T-cell (primary cell): ENCODE results near the gene STARD3NL. TPM values are rescaled to one million over a fixed set of nuclear protein-coding genes. Genes with fewer than 3 reads are reported as not detected.

Source experiments
- ATAC-seq, 4 experiments: fragments of 200-7000 bp in 3 of 4; fragments of 150-1000 bp in 1 of 4; cut with Tn5 transposase; replicated peaks in 1 of 4; 1 replicate in 3 of 4; 2 replicates in 1 of 4; pipeline ENCODE4 v1.10.0; 2021; ENCODE audit warnings: moderate library complexity in 3 of 4, mild to moderate bottlenecking in 2 of 4, moderate number of reproducible peaks in 1 of 4
- CTCF ChIA-PET, 2 donors: fragments of 300-600 bp; sonication (Branson Sonifier 250); formaldehyde crosslinking; loops; one replicate each; lab custom pipeline; 2022; ENCODE audit warnings: antibody characterized with exemption in 2 of 2; lab: Charles Lee
- POLR2A ChIA-PET, 2 donors: fragments of 300-600 bp; sonication (Branson Sonifier 250); formaldehyde crosslinking; loops; one replicate each; lab custom pipeline; 2022; ENCODE audit warnings: antibody characterized with exemption in 2 of 2; lab: Charles Lee
- DNase-seq, 35 experiments: peaks; one replicate each; pipeline versions ENCODE4 v3.0.0 to v3.0.0-alpha.2; 2013 to 2023
- H3K27ac ChIP-seq: one replicate; pipeline ENCODE4 v1.5.1; 2013; ENCODE audit warnings: low read length
- H3K27me3 ChIP-seq, 2 experiments: replicated peaks in 1 of 2; 1 replicate in 1 of 2; 2 replicates in 1 of 2; pipeline versions ENCODE4 v1.6.1 to v1.7.0; 2013; ENCODE audit warnings: low read length in 1 of 2, mixed read lengths in 1 of 2; ENCODE audit not compliant: control insufficient read depth in 2 of 2, insufficient read depth in 2 of 2; ENCODE audit errors: extremely low read depth in 1 of 2
- H3K36me3 ChIP-seq, 2 donors: 1 replicate in 1 of 2; 2 replicates in 1 of 2; pipeline versions ENCODE4 v1.6.1 to v1.7.0; 2013; ENCODE audit warnings: low read length in 1 of 2; ENCODE audit not compliant: control insufficient read depth in 2 of 2, insufficient read depth in 1 of 2; ENCODE audit errors: extremely low read depth in 1 of 2
- H3K4me1 ChIP-seq, 2 experiments: 1 replicate in 1 of 2; 2 replicates in 1 of 2; pipeline versions ENCODE4 v1.6.1 to v1.7.0; 2013; ENCODE audit warnings: low read length in 2 of 2, mixed read lengths in 1 of 2; ENCODE audit not compliant: insufficient read depth in 2 of 2, control insufficient read depth in 1 of 2; ENCODE audit errors: extremely low read depth in 1 of 2
- H3K4me3 ChIP-seq, 2 donors: 1 replicate in 1 of 2; 2 replicates in 1 of 2; pipeline versions ENCODE4 v1.5.1 to v1.7.0; 2013; ENCODE audit warnings: mild to moderate bottlenecking in 2 of 2, low read length in 1 of 2, moderate library complexity in 1 of 2; ENCODE audit not compliant: control insufficient read depth in 1 of 2; ENCODE audit errors: extremely low read depth in 1 of 2
- H3K9me3 ChIP-seq: 2 replicates; pipeline ENCODE4 v1.7.0; 2013
- H3K27ac Mint-ChIP-seq, 2 donors: one replicate each; pipeline ENCODE4 v1.8.0; 2020 to 2021; ENCODE audit warnings: mild to moderate bottlenecking in 2 of 2, mixed read lengths in 2 of 2
- H3K27me3 Mint-ChIP-seq, 2 donors: one replicate each; pipeline ENCODE4 v1.8.0; 2021 to 2022; ENCODE audit warnings: mixed read lengths in 2 of 2
- H3K36me3 Mint-ChIP-seq: one replicate; pipeline ENCODE4 v1.8.0; 2021; ENCODE audit warnings: mixed read lengths
- H3K4me1 Mint-ChIP-seq, 3 donors: one replicate each; pipeline ENCODE4 v1.8.0; 2020 to 2022; ENCODE audit warnings: mixed read lengths in 3 of 3, mild to moderate bottlenecking in 1 of 3
- H3K4me3 Mint-ChIP-seq, 3 donors: one replicate each; pipeline ENCODE4 v1.8.0; 2020 to 2022; ENCODE audit warnings: mild to moderate bottlenecking in 3 of 3, mixed read lengths in 3 of 3, moderate library complexity in 3 of 3
- H3K9me3 Mint-ChIP-seq, 3 donors: one replicate each; pipeline ENCODE4 v1.8.0; 2020 to 2022; ENCODE audit warnings: mixed read lengths in 3 of 3
- WGBS: methylation state at CpG from one replicate; pipeline ENCODE4 v1.1.5; 2013; ENCODE audit warnings: missing lambda C conversion rate; ENCODE audit not compliant: insufficient coverage; 5-methylcytosine and 5-hydroxymethylcytosine counted together
- total RNA-seq, 35 experiments: library from RNA in 6 of 35; stranded (reverse) in 6 of 35; fragments of 120-200 nt in 1 of 35; gene quantifications; one replicate each; pipeline versions ENCODE4 v1.2.1 to v1.2.4 and lab custom pipeline; 2013 to 2026

The STARD3NL gene
- total RNA-seq, 5 donors from 2014 or later (not counting 1 experiment from before 2014, with no cell fraction given), result 12.1 to 13.5 (median 12.5) TPM

GRCh38 chr7:38186593-38187314 lies 8.7 kb downstream of the STARD3NL start:
- Mint-ChIP-seq H3K27ac (no peak overlapping the region), H3K4me3 (no peak overlapping the region), H3K4me1 (peaks cover 48 to 56% (median 49%) of the 10 kb centered on the region in 3 donors), H3K9me3 (no peaks in the 10 kb centered on the region), H3K27me3 (no peaks in the 10 kb centered on the region), H3K36me3 (peaks cover 17% of the 10 kb centered on the region)
- Histone ChIP-seq H3K27me3 (no peaks in the 10 kb centered on the region), H3K9me3 (no peaks in the 10 kb centered on the region), H3K4me1 (no peaks in the 10 kb centered on the region), H3K4me3 (no peak overlapping the region), H3K36me3 (no peaks in the 10 kb centered on the region), H3K27ac (no peak overlapping the region)
- CTCF ChIA-PET, result interaction anchor here (0.7 to 1.0 kb wide), 3 partner anchors 29 to 194 kb away, joined by 3 read pairs; no protein-coding TSS in a partner anchor
- POLR2A ChIA-PET, result no interaction called here
- no peak for DNase-seq
- 97% methylated on average over 4 of the region's 4 CpGs for whole genome bisulfite sequencing
- ATAC-seq, result no peak

- CTCF ChIA-PET, result interaction anchor here (0.5 to 1.0 kb wide), 4 partner anchors 28 to 1781 kb away, joined by 3 read pairs; no protein-coding TSS in a partner anchor
- Mint-ChIP-seq H3K4me1 (peaks cover 55 to 60% (median 55%) of the 10 kb centered on the region in 3 donors), H3K27ac (no peak overlapping the region), H3K9me3 (no peaks in the 10 kb centered on the region), H3K27me3 (no peaks in the 10 kb centered on the region), H3K36me3 (peaks cover 20% of the 10 kb centered on the region), H3K4me3 (no peak overlapping the region)
- no peaks in the 10 kb centered on the region for H3K27me3 ChIP-seq
- H3K4me3 ChIP-seq, result no peak overlapping the region
- POLR2A ChIA-PET, result interaction anchor here in 1 of 2 donors (0.8 kb wide), 1 partner anchor 721 kb away, joined by 4 read pairs; the partner anchor contains the start of gene VPS41
- no peak for ATAC-seq
- 83% methylated on average over 5 of the region's 7 CpGs for whole genome bisulfite sequencing
- no peaks in the 10 kb centered on the region for H3K36me3 ChIP-seq
- no peaks in the 10 kb centered on the region for H3K4me1 ChIP-seq
- no peak for DNase-seq
- H3K27ac ChIP-seq, result no peak overlapping the region
- no peaks in the 10 kb centered on the region for H3K9me3 ChIP-seq
These were observed 9.9 kb downstream of the STARD3NL start for GRCh38 chr7:38187794-38188440.

- no peak overlapping the region for H3K27ac ChIP-seq
- ATAC-seq (no peak), DNase-seq (no peak)
- no peaks in the 10 kb centered on the region for H3K27me3 ChIP-seq
- peaks cover 48 to 59% (median 55%) of the 10 kb centered on the region in 3 donors for H3K4me1 Mint-ChIP-seq
- WGBS, result 100% methylated on average over 2 of the region's 4 CpGs
- H3K36me3 Mint-ChIP-seq, result peaks cover 14% of the 10 kb centered on the region
- no peaks in the 10 kb centered on the region for H3K4me1 ChIP-seq
- no peaks in the 10 kb centered on the region for H3K9me3 Mint-ChIP-seq
- ChIA-PET POLR2A (no interaction called here), CTCF (no interaction called here)
- no peaks in the 10 kb centered on the region for H3K36me3 ChIP-seq
- H3K9me3 ChIP-seq, result no peaks in the 10 kb centered on the region
- no peak overlapping the region for H3K4me3 ChIP-seq
- no peaks in the 10 kb centered on the region for H3K27me3 Mint-ChIP-seq
- no peak overlapping the region for H3K27ac Mint-ChIP-seq
- no peak overlapping the region for H3K4me3 Mint-ChIP-seq
These were observed 11.3 kb downstream of the STARD3NL start for GRCh38 chr7:38189231-38189938.

- Mint-ChIP-seq H3K27me3 (no peaks in the 10 kb centered on the region), H3K36me3 (peaks cover 12% of the 10 kb centered on the region), H3K9me3 (no peaks in the 10 kb centered on the region), H3K4me3 (no peak overlapping the region), H3K27ac (no peak overlapping the region), H3K4me1 (peaks cover 45 to 56% (median 52%) of the 10 kb centered on the region in 3 donors)
- Histone ChIP-seq H3K27me3 (no peaks in the 10 kb centered on the region), H3K27ac (no peak overlapping the region), H3K9me3 (no peaks in the 10 kb centered on the region), H3K4me1 (no peaks in the 10 kb centered on the region), H3K36me3 (no peaks in the 10 kb centered on the region), H3K4me3 (no peak overlapping the region)
- POLR2A ChIA-PET, result no interaction called here
- DNase-seq (no peak), ATAC-seq (no peak)
- CTCF ChIA-PET, result no interaction called here
These were observed 12.0 kb downstream of the STARD3NL start for GRCh38 chr7:38190011-38190410.

- POLR2A ChIA-PET, result no interaction called here
- H3K9me3 Mint-ChIP-seq, result no peaks in the 10 kb centered on the region
- H3K27ac Mint-ChIP-seq, result peak overlapping the region in 1 of 2 donors; percentile 30
These were observed 13.7 kb downstream of the STARD3NL start for GRCh38 chr7:38191791-38192190.

GRCh38 chr7:38192327-38192726 lies 14.3 kb downstream of the STARD3NL start:
- Histone ChIP-seq H3K4me3 (no peak overlapping the region), H3K9me3 (no peaks in the 10 kb centered on the region), H3K36me3 (no peaks in the 10 kb centered on the region), H3K27ac (no peak overlapping the region), H3K4me1 (no peaks in the 10 kb centered on the region), H3K27me3 (no peaks in the 10 kb centered on the region)
- Mint-ChIP-seq H3K4me1 (peaks cover 49 to 57% (median 56%) of the 10 kb centered on the region in 3 donors), H3K27me3 (no peaks in the 10 kb centered on the region), H3K27ac (peak overlapping the region in 1 of 2 donors; percentile 30), H3K36me3 (peaks cover 7% of the 10 kb centered on the region), H3K9me3 (no peaks in the 10 kb centered on the region), H3K4me3 (peak overlapping the region in 2 of 3 donors; percentile 1 to 5)
- POLR2A ChIA-PET, result no interaction called here
- WGBS, result 100% methylated on average over 1 of the region's 2 CpGs
- ATAC-seq (no peak), DNase-seq (no peak)
- CTCF ChIA-PET, result interaction anchor here (0.8 to 2.6 kb wide), 4 partner anchors 14 to 84 kb away, joined by 3 to 10 read pairs (median 4); partner anchors contain the start of gene STARD3NL (in 1 of the 2)

More at GRCh38 chr7:38191791-38192190, 13.7 kb downstream of the STARD3NL start:
- H3K36me3 ChIP-seq, result no peaks in the 10 kb centered on the region
- H3K4me1 ChIP-seq, result no peaks in the 10 kb centered on the region
- Mint-ChIP-seq H3K4me1 (peaks cover 47 to 56% (median 52%) of the 10 kb centered on the region in 3 donors), H3K4me3 (peak overlapping the region in 2 of 3 donors; percentile 1 to 5), H3K36me3 (peaks cover 7% of the 10 kb centered on the region), H3K27me3 (no peaks in the 10 kb centered on the region)
- DNase-seq (no peak), ATAC-seq (no peak)
- H3K9me3 ChIP-seq, result no peaks in the 10 kb centered on the region
- WGBS, result no CpG with 5 or more reads among the region's 1 CpG
- no peak overlapping the region for H3K27ac ChIP-seq
- H3K4me3 ChIP-seq, result no peak overlapping the region
- CTCF ChIA-PET, result interaction anchor here (0.6 to 2.6 kb wide), 6 partner anchors 14 to 182 kb away, joined by 3 to 10 read pairs (median 4); partner anchors contain the start of gene STARD3NL (in 1 of the 2)
- no peaks in the 10 kb centered on the region for H3K27me3 ChIP-seq
